ENCODE results near the gene MMP25. TPM values are rescaled to one million over a fixed set of nuclear protein-coding genes. Genes with fewer than 3 reads are reported as not detected.
A peak's percentile ranks its signal among the peaks of the same experiment; 100 is the strongest.

MMP25 gene
- total RNA-seq, 2 experiments from 2014 or later: 0.42 to 0.80 TPM

GRCh38 chr16:3020247-3020603 is 26.1 kb upstream of the MMP25 start, which contains the start of gene TNFRSF12A:
Gene TNFRSF12A (plus strand): TSS chr16:3020368. CDS start chr16:3020398, 30 bp downstream.
- Mint-ChIP-seq H3K4me1 (ENCODE audit: low read depth) (peaks cover 49% of the 10 kb centered on the region), H3K36me3 (ENCODE audit: low read depth) (peaks cover 5% of the 10 kb centered on the region), H3K27ac (peak within 1 kb of the TSS; percentile 78), H3K9me3 (no peaks in the 10 kb centered on the region), H3K4me3 (peak within 1 kb of the TSS; percentile 87), H3K27me3 (peaks cover 4% of the 10 kb centered on the region)
- peaks cover 69% of the 10 kb centered on the region for H3K4me1 ChIP-seq (ENCODE audit: insufficient read depth, low read length)
- ATAC-seq (ENCODE audit: poor library complexity) (no peak), DNase-seq (peak in 12 of 14 experiments; percentile 28 to 88 (median 62))
- H3K27me3 ChIP-seq (ENCODE audit: control insufficient read depth in 1 of 2, insufficient read depth in 2 of 2, low read length in 2 of 2): peaks cover 3 to 4% of the 10 kb centered on the region in 2 experiments
- CTCF ChIA-PET: interaction anchor here (0.7 to 5.4 kb wide), 7 partner anchors 8 to 109 kb away, joined by 3 to 38 read pairs (median 6); no protein-coding TSS in a partner anchor
- peak within 1 kb of the TSS; percentile 63 for H3K4me3 ChIP-seq (ENCODE audit: low read length)
- POLR2A ChIA-PET: interaction anchor here (0.7 to 3.3 kb wide), 11 partner anchors 10 to 1036 kb away, joined by 3 to 24 read pairs (median 4); partner anchors contain the start of genes NAA60, PKMYT1, ZNF213 and ZNF263
- TF ChIP-seq CTCF (IDR thresholded peaks at IDR 0.05): no peak
- intact Hi-C loops (cut with DNase I, micrococcal nuclease): loop anchor here (2.0 to 10.0 kb wide), 3 partner anchors 15 to 435 kb away; no protein-coding TSS in a partner anchor
- peak within 1 kb of the TSS; percentile 35 to 80 for H3K27ac ChIP-seq (ENCODE audit: low read depth in 1 of 2, low read length in 2 of 2)
- H3K9me3 ChIP-seq (ENCODE audit: control insufficient read depth in 1 of 2, insufficient read depth in 1 of 2, low read length in 2 of 2): no peaks in the 10 kb centered on the region
- no peaks in the 10 kb centered on the region for H3K36me3 ChIP-seq (ENCODE audit: insufficient read depth, low read length)

GRCh38 chr16:3020604-3021448 is 25.5 kb upstream of the MMP25 start:
- peaks cover 4% of the 10 kb centered on the region for H3K27me3 Mint-ChIP-seq
- peaks cover 49% of the 10 kb centered on the region for H3K4me1 Mint-ChIP-seq (ENCODE audit: low read depth)
- H3K9me3 Mint-ChIP-seq: no peaks in the 10 kb centered on the region
- H3K36me3 Mint-ChIP-seq (ENCODE audit: low read depth): peaks cover 5% of the 10 kb centered on the region
- H3K27ac Mint-ChIP-seq: peak overlapping the region; percentile 78
- CTCF ChIA-PET: interaction anchor here (0.7 to 5.4 kb wide), 8 partner anchors 8 to 109 kb away, joined by 3 to 38 read pairs (median 6); no protein-coding TSS in a partner anchor
- peaks cover 3% of the 10 kb centered on the region for H3K36me3 ChIP-seq (ENCODE audit: insufficient read depth, low read length)
- peak overlapping the region; percentile 63 for H3K4me3 ChIP-seq (ENCODE audit: low read length)
- H3K4me3 Mint-ChIP-seq: peak overlapping the region; percentile 85
- DNase-seq: peak in 13 of 14 experiments; percentile 45 to 87 (median 70)
- peaks cover 3 to 4% of the 10 kb centered on the region in 2 experiments for H3K27me3 ChIP-seq (ENCODE audit: control insufficient read depth in 1 of 2, insufficient read depth in 2 of 2, low read length in 2 of 2)
- TF ChIP-seq CTCF (IDR thresholded peaks at IDR 0.05): no peak
- peak; percentile 10 for ATAC-seq (ENCODE audit: poor library complexity)
- POLR2A ChIA-PET: interaction anchor here (0.7 to 3.3 kb wide), 11 partner anchors 9 to 1035 kb away, joined by 3 to 24 read pairs (median 4); partner anchors contain the start of genes NAA60, PKMYT1, ZNF213 and ZNF263
- intact Hi-C loops (cut with DNase I, micrococcal nuclease): loop anchor here (2.0 to 10.0 kb wide), 3 partner anchors 16 to 434 kb away; no protein-coding TSS in a partner anchor
- H3K4me1 ChIP-seq (ENCODE audit: insufficient read depth, low read length): peaks cover 75% of the 10 kb centered on the region
- H3K9me3 ChIP-seq (ENCODE audit: control insufficient read depth in 1 of 2, insufficient read depth in 1 of 2, low read length in 2 of 2): no peaks in the 10 kb centered on the region
- H3K27ac ChIP-seq (ENCODE audit: low read depth in 1 of 2, low read length in 2 of 2): peak overlapping the region; percentile 35 to 80

- H3K9me3 ChIP-seq (ENCODE audit: control insufficient read depth in 1 of 2, insufficient read depth in 1 of 2, low read length in 2 of 2): no peaks in the 10 kb centered on the region
- CTCF ChIA-PET: interaction anchor here (1.4 to 5.4 kb wide), 7 partner anchors 10 to 108 kb away, joined by 3 to 38 read pairs (median 6); no protein-coding TSS in a partner anchor
- H3K4me3 Mint-ChIP-seq: peak overlapping the region; percentile 66
- H3K4me1 ChIP-seq (ENCODE audit: insufficient read depth, low read length): peaks cover 77% of the 10 kb centered on the region
- H3K27me3 ChIP-seq (ENCODE audit: control insufficient read depth in 1 of 2, insufficient read depth in 2 of 2, low read length in 2 of 2): peaks cover 3 to 4% of the 10 kb centered on the region in 2 experiments
- POLR2A ChIA-PET: interaction anchor here (1.0 to 3.3 kb wide), 6 partner anchors 8 to 261 kb away, joined by 3 to 24 read pairs (median 8); partner anchors contain the start of gene ZNF263
- peak overlapping the region; percentile 63 for H3K4me3 ChIP-seq (ENCODE audit: low read length)
- peak; percentile 28 to 90 (median 74) for DNase-seq
- peak overlapping the region; percentile 35 to 80 for H3K27ac ChIP-seq (ENCODE audit: low read depth in 1 of 2, low read length in 2 of 2)
- peak overlapping the region; percentile 78 for H3K27ac Mint-ChIP-seq
- peaks cover 13% of the 10 kb centered on the region for H3K36me3 Mint-ChIP-seq (ENCODE audit: low read depth)
- ATAC-seq (ENCODE audit: poor library complexity): peak; percentile 21
- H3K27me3 Mint-ChIP-seq: no peaks in the 10 kb centered on the region
- peak; percentile 28 for TF ChIP-seq CTCF (IDR thresholded peaks at IDR 0.05)
- H3K9me3 Mint-ChIP-seq: no peaks in the 10 kb centered on the region
- intact Hi-C loops (cut with DNase I, micrococcal nuclease): loop anchor here (2.0 to 10.0 kb wide), 3 partner anchors 17 to 433 kb away; no protein-coding TSS in a partner anchor
- H3K36me3 ChIP-seq (ENCODE audit: insufficient read depth, low read length): peaks cover 11% of the 10 kb centered on the region
- H3K4me1 Mint-ChIP-seq (ENCODE audit: low read depth): peaks cover 49% of the 10 kb centered on the region
Observed at GRCh38 chr16:3021449-3022207, 24.7 kb upstream of the MMP25 start.
